ENCODE results near the gene SHISA9.

GRCh38 chr16:12907670-12908233, 6.4 kb downstream of the SHISA9 start:
- TF ChIP-seq CTCF (IDR thresholded peaks at IDR 0.05) (no peak), POLR2A (IDR thresholded peaks at IDR 0.05) (no peak), POLR2AphosphoS5 (IDR thresholded peaks at IDR 0.05) (no peak)

Data from prostate gland (tissue), 2 donors.